EL (cell line): Measurements from ENCODE around the gene THADA.
"Not testable (repeated sequence)": the region's sequence is repeated elsewhere in the genome, so short reads cannot be mapped to it uniquely, and the experiment has no call there.

Experiments used
- DNase-seq: peaks from one replicate; pipeline ENCODE4 v3.0.0-alpha.2; 2016

The THADA gene

DNA sequence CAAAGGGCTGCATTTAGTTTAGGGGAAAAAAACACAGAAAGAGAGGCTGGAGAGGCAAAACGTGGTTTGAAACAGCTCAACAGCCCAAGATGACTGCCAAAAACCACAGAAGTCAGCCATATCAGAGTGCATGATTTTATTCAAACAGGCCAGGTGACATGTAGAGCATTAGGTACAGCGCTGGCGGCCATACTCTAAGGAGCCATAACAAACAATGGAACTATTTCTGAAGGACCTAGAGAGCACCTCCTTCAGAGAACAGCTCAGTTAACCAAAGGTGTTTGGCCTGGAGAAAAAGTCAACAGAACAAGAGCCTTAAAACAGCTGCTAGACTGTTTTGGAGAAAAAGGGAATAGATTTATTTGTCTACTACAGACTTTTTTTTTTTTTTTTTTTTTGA lies 2.6 kb downstream of the THADA start:
- no peak for DNase-seq

DNA sequence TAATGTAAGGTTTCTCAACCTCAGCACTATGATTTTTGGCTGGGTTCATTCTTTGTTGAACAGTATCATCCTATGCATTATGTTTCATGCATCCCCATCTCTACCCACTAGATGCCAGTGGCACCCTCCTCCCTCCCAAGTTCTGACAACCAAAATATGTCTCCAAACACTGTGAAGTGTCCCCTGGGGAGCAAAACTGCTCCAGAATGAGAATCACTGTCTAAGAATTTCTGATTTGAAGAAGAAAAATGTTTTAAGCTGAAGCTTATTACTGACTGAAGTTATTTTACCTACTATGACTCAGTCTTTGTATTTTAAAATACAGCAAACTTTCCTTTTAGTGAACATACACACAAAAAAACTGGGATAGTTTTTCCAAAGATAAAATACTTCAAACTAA lies 3.4 kb downstream of the THADA start:
- peak; percentile 44 for DNase-seq

DNA sequence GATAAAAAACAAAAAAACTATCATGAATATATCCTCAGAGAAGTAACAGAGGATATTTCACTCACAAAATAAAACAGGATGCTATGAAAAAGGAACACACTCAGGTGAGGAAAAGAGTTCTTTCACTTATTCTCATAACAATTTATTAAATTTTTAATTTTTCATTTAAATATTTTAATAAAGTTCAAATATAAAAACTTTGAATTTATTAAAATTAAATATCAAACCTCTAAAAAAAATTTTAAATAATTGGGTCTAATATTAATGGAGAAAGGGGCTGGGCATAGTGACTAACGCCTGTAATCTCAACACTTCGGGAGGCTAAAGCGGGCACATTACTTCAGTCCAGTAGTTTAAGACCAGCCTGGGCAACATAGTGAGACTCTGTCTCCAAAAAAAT lies 10.1 kb downstream of the THADA start:
- DNase-seq = no peak

DNA sequence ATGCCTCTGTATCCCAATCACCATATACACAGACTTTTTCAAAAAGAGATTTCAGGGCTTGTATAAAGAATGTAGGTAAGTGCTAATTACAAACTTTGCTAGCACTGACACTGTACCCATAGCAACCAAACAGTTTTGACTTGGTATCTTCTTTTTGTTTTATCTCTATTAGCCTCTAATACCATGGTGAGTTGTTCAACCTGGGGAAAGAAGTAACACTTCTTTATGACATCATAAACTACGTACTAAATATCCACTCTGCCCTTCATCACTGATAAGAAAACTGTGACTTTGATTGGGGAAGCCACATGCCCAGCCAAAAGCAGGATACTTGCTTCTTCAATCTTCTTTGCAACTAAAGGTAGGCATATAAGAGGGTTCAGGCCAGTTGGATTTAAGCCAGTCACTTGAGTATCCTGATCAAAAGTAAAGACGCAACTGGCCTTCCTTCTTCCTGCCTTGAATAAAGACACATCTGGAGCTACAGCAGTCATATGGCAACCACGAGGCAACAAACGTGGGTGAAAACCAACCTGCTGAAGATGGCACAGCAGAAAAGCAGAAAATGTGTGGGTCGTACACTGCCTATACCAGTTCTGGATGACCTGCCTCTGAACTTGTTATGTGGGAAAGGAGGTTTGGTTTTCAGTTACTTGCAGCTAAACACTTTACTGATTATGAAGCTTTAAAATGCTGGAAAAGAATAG lies 16.4 kb downstream of the THADA start:
- no peak for DNase-seq

DNA sequence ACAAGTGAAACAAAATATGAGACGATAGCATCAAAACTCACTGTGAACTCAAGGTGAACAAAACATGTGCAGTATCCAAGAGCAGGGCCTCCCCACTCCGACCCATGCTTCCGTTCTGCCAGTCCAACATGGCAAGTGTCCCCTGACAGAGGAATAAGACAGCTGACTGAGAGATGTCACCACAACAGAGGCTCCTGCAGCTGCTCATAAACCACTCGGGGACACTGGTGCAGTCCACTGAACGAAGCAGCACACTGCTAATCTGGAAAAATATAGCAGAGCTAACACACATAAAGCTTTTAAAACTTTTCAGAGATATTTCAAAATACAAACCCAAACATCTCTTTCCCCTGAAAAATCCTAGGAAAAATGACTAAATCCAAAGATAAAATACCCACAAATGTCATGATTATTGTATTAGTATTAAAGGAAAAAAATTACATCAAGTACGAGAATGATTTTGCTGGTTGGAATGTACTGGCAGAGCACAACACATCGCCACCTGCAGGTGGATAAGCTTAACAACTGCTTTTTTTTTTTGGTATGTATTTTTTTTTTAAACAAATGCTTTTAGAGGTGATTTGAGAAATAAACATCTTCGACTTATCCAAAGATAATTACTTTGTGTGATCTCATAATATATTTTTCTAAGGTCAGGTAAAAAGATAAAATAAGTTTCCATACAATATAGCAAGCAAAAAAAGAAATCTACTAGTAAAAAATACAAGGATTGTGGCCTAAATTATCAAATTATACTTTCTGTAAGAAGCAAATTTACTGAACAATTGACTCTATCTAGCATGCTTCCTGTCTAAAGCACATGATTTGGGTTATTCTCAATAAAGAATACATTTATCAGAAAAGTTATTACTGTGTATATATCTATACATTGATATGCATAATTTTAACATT lies 18.6 kb downstream of the THADA start:
- peak; percentile 67 for DNase-seq

DNA sequence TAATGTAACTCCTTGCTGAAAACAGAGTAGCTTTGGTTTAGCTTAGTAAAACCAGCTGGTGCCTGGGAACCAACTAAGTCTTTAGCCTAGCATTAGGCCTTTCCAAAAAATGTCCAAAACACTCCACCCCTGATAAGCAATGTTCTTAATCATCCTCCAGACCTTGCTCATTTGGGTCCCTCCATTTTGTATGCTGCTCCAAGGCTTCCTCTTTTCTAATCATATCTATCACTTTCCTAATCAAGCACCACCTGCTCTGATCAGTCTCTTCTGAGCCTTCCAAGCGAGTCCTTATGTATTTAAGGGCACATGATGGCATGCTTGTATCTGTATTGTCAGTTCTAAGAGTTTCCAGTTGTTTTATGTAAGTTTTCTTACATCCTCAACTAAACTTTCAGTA lies 23.6 kb downstream of the THADA start:
- DNase-seq = no peak

DNA sequence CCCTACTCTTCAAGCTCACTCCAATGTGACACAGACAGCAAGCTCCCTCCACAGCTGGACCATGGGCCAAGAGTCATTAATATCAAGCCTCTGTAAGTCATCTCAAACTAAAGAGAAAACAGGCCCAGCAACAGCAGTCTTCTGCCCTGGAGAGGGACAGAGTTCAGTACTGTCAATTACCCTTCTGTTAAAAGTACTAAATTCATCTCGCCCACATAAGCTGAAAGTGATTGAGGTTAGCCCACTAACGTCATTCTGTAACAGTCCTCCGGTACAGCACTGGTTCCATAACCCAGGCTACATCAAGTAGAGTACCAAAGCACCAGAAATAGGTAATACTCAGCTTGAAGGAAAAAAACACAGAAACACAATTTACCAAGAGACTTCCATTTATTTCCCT lies 25.9 kb downstream of the THADA start:
- DNase-seq = no peak

DNA sequence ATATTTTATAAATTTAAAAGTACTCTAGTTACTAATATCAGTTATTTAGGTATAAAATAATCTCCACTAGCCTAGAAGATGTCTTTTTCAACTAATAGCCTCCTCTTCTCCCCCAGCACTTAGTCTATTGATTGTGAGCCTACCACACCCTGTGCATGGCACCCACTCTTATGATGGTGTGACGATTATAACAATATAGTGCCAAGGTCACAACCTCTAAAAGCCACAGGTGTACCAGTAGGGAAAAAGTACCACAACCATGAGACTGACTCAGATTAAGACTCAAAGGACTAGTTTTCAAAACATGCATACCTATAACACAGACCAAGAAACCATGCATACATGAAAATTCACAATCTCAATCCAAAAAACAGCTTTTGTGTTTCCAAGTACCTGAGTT lies 27.6 kb downstream of the THADA start:
- DNase-seq = no peak

DNA sequence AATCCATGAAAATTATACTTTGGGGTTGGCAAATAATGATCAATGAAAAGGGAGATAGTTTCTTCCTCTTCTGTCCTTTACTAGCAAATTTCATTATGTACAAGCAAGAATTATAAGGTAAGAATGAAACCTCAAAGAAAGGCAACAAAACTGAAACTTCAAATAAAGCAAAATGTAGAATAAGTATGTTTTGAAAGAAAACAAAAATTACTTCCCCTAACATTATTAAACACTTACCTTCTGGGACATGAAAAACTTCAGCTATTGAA lies 29.4 kb downstream of the THADA start:
- DNase-seq = no peak

DNA sequence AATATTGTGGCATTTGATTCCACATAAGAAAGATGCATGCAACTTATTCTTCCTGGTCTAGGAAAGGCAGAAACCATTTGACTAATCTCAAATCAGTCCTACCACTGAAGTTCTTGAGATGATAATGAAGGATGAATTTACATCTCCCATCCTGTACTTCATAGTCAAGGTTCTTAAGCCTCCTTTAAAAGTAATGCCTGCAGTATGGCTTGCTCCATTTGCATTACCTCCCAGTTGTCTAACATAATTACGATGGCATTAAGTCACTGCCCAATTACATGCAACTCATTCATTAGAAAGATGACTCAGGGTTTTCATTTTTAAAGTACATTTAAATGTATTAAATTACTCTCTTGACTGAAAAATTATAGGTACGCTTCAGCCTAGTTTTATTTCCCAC lies 32.2 kb downstream of the THADA start:
- DNase-seq = no peak

DNA sequence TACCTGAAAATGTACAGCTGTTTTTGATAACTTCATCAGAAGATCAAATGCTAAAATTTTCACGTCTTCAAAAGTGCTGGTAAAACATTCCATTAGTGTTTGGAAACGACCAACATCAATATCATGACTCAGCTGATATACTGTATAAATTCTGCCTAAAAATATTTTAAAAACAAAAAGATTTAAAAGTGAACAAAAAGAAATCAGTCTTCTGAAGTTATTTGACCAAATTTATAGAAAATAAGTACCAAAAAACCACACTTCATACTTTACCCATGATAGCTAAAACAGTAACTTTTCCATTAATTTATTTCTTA lies 35.6 kb downstream of the THADA start:
- no peak for DNase-seq

DNA sequence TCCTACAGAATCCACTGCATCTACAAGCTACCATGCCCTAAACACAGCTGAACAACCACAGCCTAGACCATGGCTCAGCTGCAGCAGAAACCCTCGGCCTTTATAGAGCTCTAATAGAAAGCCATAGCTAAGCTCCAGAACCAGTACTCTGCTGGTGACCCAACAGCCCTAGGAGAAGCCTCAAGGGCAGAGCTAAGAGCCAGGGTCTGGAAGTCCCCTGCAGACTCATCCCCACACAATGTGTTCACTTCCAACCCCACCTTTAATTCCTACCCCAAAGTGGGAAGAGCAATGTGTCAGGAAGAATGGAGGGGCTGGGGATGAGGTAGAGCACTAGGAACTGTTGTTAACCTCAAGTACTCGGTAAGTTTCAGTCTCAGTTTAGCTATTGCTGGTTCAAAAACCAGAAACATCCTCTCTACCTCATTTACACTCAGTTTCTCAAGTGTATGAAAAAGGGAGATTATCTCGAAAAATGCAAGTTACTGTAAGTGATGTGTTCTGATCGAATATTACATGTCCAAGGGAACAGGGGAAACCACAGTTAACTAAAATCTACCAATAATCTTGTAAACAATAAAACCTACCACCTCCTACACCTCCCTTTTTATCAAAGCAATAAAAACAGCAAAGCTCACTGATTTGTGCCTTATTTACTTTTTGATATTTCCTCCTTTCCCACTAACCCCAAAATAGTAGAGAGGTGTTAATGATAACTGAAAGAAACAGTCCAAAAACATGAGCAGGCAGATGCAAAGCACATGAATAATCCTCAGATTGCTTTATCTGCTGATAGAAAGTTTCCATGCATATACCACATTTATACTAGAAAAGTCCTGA lies 36.2 kb downstream of the THADA start:
- DNase-seq = no peak

DNA sequence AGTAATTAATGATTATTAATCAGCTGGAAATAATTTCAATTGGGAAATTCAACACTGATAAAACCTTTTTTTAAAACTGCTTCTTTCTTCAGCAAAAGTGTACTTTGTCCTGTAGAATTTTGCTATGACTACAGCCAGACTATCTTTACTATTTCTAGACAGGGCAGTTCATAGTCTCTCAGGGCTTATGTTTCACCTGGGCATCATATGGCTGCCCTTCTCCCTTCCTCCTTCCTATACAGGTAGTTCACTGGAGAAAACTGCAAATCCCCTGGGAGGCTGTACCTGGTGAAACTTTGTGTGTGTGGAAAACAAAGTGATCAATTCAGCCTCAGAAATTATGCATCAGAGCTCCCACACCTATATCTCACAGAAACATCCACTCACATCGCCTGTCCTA lies 38.6 kb downstream of the THADA start:
- no peak for DNase-seq

DNA sequence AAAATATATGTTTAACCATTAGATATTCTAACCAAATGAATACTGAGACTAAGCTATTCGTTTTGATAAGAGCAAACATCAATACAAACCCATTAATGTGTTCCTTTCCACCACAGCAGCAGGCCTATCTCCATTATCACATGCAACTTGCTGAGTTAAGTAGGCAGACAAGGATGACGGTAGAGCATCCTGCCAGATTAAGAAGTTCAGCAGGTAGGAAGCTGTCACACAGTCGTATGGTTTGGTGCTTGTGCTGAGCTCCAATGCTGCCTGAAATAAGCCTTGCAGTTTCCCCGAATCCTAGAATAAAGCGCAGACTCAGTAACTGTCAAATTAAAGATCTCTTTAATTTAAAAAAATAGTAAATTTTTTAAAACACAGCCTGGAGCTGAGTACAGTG lies 39.6 kb downstream of the THADA start:
- no peak for DNase-seq

DNA sequence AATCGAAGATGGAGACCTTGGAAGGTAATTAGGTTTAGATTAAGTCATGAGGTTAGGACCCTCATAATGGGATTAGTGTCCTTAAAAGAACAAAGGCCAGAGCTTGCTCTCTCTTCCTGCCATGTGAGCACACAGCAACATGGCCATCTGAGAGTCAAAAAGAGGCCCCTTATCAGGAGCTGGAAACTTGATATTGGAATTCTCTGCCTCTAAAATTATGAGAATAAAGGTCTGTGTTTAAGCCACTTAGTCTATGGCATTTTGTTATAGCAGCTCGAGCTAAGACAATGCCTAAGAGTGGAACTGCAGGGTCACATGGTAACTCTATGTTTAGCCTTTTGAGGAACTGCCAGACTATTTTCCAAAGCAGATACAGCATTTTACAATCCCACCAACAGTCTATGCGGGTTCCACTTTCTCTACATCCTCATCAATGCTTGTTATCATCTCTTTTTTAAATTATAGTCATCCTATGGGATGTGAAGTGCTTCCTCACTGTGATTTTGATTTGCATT lies 42.4 kb downstream of the THADA start:
- DNase-seq = no peak

DNA sequence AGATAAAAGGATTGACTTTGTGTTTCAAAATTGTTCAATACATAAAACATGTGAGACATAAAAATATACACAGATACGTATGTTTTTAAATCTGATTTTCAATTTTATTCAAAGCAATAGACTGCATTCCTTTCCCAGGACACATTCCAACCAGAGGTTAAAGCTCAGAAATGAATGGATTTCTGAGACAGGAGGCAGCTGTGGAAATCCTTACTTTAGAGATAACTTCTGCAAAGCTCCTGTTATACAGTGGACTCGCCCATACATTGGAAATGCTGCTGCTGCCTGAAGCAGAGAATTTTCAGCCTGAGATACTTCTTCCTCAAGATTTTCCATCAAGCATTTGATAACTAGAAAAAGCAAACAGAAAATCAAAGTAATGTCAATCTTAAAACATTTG lies 43.8 kb downstream of the THADA start:
- no peak for DNase-seq

DNA sequence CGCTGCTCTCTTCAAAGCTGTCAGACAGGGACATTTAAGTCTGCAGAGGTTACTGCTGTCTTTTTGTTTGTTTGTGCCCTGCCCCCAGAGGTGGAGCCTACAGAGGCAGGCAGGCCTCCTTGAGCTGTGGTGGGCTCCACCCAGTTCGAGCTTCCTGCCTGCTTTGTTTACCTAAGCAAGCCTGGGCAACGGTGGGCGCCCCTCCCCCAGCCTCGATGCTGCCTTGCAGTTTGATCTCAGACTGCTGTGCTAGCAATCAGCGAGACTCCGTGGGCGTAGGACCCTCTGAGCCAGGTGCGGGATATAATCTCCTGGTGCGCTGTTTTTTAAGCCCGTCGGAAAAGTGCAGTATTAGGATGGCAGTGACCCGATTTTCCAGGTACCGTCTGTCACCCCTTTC lies 47.5 kb downstream of the THADA start:
- DNase-seq = not testable (repeated sequence)

DNA sequence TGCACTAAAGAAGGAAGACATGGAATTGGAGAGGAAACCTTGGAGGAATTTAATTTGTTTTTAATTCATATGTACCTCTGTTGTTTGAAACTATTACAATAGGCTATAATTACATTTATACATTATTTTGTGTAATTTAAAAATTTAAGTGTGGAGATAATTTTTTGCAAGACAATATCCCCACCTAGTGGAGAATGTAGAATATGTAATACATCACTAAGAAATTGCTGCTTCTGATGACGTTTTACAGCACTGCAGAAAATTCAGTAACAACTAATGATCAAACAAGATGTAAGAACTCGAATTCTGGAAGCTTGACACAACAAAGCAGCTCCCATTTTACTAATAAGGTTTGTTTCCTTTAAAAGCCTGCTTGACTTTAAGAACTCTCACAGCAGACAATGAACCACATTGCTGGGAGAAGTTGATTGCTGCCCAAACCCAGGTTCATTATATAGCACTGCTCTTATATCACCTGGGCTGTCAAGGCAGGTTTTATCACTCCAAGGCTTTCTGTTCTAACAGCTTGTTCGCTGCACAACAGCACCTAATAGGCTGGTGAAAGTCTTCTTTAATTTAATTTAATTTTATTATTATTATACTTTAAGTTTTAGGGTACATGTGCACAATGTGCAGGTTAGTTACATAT lies 53.4 kb downstream of the THADA start:
- peak; percentile 48 for DNase-seq

DNA sequence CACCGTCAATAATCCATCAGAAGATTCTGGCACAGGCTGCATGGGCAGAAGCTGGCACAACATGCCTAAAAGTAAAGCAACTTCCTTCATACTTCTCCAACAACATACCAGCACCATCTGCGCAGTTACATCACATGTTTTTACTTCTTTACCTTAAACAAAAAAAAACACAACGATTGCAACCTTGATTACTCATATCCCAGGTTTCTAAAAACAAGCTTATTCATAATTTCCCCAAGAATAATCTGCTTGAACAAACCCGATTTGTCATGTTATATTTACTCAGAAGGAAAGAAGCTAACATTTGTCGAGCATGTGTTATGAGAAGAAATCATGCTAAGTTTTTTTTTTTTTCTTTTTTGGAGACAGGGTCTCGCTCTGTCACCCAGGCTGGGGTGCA lies 54.7 kb downstream of the THADA start:
- no peak for DNase-seq

DNA sequence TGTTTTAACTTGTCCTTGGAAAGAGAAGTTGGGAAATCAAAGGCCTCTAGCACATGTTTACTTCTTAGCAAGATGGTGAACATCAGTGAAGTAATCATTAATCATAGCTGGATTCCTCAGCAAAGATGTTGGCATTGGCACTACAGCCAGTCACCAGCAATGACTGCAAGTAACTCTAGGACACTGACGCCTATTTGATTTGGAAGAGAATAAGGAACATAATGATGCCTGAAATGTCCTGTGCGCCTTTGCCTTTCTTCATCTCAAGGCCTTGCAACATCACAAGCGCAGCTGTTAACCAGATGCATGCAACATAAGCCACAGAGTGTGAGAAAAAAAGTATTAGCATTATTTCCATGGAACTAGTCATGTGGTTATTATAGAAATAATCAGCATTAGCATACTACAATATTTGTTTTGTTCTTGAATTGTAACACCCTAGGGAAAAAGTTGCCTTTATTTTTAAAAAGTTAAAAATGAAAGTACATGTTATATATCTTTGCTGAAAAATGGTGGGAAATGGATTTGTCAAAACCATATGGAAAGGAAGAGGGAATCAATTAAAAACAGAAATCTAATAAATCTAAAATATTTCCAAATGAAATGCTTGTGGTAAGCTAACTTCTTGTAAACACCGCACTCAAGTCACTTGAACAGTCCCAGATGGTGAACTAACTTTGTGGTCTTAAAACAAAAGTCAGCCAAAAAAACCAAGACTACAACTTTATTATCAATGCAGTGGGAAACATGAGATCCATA lies 55.6 kb downstream of the THADA start:
- DNase-seq = peak; percentile 79

DNA sequence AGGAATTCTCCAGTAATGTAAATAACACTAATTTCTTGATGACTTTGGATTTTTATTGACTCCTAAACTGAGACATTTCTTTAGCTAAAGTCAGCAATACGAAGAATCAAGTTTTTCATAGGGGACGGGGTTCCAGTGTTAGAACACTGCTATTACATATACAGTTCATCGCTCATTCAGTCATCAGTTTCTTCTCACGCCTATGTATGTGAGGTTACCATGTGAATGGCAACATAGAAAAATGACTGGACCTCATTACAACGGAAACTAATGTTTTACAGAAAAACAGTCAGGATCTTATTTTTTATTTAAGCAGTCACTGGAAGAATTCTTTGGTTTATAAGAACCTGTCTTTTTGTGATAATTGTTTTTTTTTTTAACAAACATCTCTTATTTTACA lies 56.4 kb downstream of the THADA start:
- DNase-seq = no peak

DNA sequence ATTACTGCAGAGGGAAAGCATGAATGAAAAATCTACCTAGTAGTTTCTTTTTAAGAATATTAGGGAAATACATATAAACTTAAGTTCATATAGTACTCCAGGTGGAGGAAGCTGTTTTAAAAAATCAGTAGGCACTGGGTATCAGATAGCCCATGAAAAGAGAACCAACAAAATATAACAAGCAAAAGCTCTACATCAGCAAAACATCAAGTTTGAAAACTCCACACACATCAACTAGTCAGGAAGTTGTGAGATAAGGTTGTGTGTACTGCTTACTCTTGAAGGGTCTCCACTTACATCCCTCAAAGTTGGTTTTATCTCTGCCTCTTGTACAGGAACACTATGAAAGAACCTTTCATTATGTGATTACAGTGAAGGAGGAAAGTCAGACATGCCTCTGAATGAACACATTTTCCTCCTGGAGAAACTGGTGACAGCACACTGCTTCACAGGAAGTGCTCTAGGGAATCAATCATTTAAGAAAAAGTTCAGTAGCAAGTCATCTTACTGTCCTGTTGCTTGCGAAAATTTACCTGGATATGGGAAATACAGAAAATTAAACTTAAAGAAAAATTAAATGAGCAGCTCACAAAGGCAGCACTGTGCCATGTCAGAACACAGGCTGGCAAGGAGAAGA lies 57.7 kb downstream of the THADA start:
- DNase-seq = no peak
